ENCODE data around the gene ALAD. TPM values are rescaled to one million over a fixed set of nuclear protein-coding genes. Genes with fewer than 3 reads are reported as not detected.
A peak's percentile ranks its signal among the peaks of the same experiment; 100 is the strongest.

ALAD gene
- total and polyA plus RNA-seq, 2 of the 13 experiments (the other 11 are each of a cell fraction or from before 2014, with no cell fraction given), result 21.8 to 30.1 TPM

DNA sequence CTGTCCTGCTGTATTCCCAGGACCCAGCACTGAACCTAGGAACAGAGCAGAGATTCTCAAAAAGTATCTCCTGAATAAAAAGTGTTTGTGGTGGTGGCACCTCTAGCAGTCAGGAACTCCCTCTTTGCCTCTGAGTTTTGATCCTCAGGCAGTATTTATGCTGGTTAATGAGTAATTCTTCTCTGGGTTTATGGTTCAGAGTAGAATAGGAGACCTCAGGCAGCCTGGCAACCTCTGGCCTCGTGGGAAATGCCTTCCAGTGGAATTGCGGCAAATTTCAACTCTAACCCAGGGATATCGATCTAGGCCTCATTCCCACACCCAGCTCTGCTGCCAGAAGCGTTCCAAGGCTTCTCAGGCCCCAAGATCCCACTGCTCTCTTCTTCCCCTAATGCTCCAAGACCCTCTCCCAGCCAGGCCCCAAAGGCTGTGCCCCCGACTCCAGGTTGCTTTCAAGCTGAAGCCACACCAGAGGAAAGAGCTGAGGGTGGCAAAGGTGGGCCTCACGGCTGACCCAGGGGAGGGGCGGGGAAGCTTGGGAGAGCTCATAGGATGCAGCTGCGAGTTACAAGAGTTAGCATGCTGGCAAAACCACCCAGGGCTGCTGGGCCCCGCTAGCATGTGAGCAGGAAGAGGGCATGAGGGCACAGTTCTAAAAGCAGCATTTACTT lies 13.4 kb downstream of the ALAD start (continued):
- TF ChIP-seq, protein P1, sequence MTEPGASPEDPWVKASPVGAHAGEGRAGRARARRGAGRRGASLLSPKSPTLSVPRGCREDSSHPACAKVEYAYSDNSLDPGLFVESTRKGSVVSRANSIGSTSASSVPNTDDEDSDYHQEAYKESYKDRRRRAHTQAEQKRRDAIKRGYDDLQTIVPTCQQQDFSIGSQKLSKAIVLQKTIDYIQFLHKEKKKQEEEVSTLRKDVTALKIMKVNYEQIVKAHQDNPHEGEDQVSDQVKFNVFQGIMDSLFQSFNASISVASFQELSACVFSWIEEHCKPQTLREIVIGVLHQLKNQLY (CRISPR knock-in tag; IDR thresholded peaks at IDR 0.05), result peak; percentile 36; the same call in 1 of the 2 replicates
- peak; percentile 40; the same call in 1 of the 2 replicates for TF ChIP-seq ZKSCAN1 (IDR thresholded peaks at IDR 0.05; ENCODE audit: low read length)
- TF ChIP-seq, protein P2, sequence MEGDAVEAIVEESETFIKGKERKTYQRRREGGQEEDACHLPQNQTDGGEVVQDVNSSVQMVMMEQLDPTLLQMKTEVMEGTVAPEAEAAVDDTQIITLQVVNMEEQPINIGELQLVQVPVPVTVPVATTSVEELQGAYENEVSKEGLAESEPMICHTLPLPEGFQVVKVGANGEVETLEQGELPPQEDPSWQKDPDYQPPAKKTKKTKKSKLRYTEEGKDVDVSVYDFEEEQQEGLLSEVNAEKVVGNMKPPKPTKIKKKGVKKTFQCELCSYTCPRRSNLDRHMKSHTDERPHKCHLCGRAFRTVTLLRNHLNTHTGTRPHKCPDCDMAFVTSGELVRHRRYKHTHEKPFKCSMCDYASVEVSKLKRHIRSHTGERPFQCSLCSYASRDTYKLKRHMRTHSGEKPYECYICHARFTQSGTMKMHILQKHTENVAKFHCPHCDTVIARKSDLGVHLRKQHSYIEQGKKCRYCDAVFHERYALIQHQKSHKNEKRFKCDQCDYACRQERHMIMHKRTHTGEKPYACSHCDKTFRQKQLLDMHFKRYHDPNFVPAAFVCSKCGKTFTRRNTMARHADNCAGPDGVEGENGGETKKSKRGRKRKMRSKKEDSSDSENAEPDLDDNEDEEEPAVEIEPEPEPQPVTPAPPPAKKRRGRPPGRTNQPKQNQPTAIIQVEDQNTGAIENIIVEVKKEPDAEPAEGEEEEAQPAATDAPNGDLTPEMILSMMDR (CRISPR knock-in tag; IDR thresholded peaks at IDR 0.05), result 0 out of 2 replicates have a peak, but pooled peaks have one; percentile 18
- TF ChIP-seq ZNF788 (CRISPR knock-in tag; IDR thresholded peaks at IDR 0.05; ENCODE audit: borderline replicate concordance), result peak; percentile 77; the same call in 1 of the 2 replicates
- TF ChIP-seq MEIS2 (CRISPR knock-in tag; IDR thresholded peaks at IDR 0.05), result peak; percentile 81
- no peak for TF ChIP-seq FOXP1 (IDR thresholded peaks at IDR 0.05)
- TF ChIP-seq FOXP1 (CRISPR knock-in tag; IDR thresholded peaks at IDR 0.05), result no peak
- peak; percentile 74 for TF ChIP-seq BORCS8-MEF2B (CRISPR knock-in tag; IDR thresholded peaks at IDR 0.05)
- peak; percentile 86 for TF ChIP-seq HNF4A (CRISPR knock-in tag; IDR thresholded peaks at IDR 0.05)
- TF ChIP-seq, protein P3, sequence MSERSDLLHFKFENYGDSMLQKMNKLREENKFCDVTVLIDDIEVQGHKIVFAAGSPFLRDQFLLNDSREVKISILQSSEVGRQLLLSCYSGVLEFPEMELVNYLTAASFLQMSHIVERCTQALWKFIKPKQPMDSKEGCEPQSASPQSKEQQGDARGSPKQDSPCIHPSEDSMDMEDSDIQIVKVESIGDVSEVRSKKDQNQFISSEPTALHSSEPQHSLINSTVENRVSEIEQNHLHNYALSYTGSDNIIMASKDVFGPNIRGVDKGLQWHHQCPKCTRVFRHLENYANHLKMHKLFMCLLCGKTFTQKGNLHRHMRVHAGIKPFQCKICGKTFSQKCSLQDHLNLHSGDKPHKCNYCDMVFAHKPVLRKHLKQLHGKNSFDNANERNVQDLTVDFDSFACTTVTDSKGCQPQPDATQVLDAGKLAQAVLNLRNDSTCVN (CRISPR knock-in tag; IDR thresholded peaks at IDR 0.05; ENCODE audit: borderline replicate concordance), result no peak
- TF ChIP-seq ERF (CRISPR knock-in tag; IDR thresholded peaks at IDR 0.05), result peak; percentile 32; the same call in 1 of the 2 replicates
- 0 out of 2 replicates have a peak, but pooled peaks have one; percentile 21 for TF ChIP-seq ZSCAN29 (CRISPR knock-in tag; conservative IDR thresholded peaks at IDR 0.05)
- TF ChIP-seq ZNF839 (CRISPR knock-in tag; IDR thresholded peaks at IDR 0.05; ENCODE audit: borderline replicate concordance), result no peak
- TF ChIP-seq ZNF292 (CRISPR knock-in tag; IDR thresholded peaks at IDR 0.05; ENCODE audit: borderline replicate concordance, low read depth), result peak; percentile 72
- 0 out of 2 replicates have a peak, but pooled peaks have one; percentile 29 for TF ChIP-seq RAD21 (CRISPR knock-in tag; IDR thresholded peaks at IDR 0.05)
- peak; percentile 74 for TF ChIP-seq CEBPG (CRISPR knock-in tag; IDR thresholded peaks at IDR 0.05)
- no peak for TF ChIP-seq CAMTA2 (CRISPR knock-in tag; IDR thresholded peaks at IDR 0.05; ENCODE audit: borderline replicate concordance)
- TF ChIP-seq SKI (IDR thresholded peaks at IDR 0.05; ENCODE audit: partially characterized antibody), result peak; percentile 48
- TF ChIP-seq, protein P4, sequence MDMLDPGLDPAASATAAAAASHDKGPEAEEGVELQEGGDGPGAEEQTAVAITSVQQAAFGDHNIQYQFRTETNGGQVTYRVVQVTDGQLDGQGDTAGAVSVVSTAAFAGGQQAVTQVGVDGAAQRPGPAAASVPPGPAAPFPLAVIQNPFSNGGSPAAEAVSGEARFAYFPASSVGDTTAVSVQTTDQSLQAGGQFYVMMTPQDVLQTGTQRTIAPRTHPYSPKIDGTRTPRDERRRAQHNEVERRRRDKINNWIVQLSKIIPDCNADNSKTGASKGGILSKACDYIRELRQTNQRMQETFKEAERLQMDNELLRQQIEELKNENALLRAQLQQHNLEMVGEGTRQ (IDR thresholded peaks at IDR 0.05; ENCODE audit: low read depth, low read length), result peak; percentile 18; the same call in 1 of the 2 replicates
- TF ChIP-seq, protein P4 (CRISPR knock-in tag; IDR thresholded peaks at IDR 0.05; ENCODE audit: borderline replicate concordance), result no peak; the same call in 1 of the 2 replicates
- TF ChIP-seq YEATS4 (CRISPR knock-in tag; IDR thresholded peaks at IDR 0.05; ENCODE audit: borderline replicate concordance), result peak; percentile 79; the same call in 1 of the 2 replicates
- peak; percentile 73; the same call in 1 of the 2 replicates for TF ChIP-seq BRD4 (CRISPR knock-in tag; IDR thresholded peaks at IDR 0.05)
- TF ChIP-seq KDM5B (CRISPR knock-in tag; IDR thresholded peaks at IDR 0.05; ENCODE audit: borderline replicate concordance), result peak; percentile 57; the same call in 1 of the 2 replicates
- no peak for TF ChIP-seq TBX3 (IDR thresholded peaks at IDR 0.05; ENCODE audit: borderline replicate concordance)
- peak; percentile 40; the same call in 1 of the 2 replicates for TF ChIP-seq PITX1 (CRISPR knock-in tag; IDR thresholded peaks at IDR 0.05)
- TF ChIP-seq ETV5 (CRISPR knock-in tag; IDR thresholded peaks at IDR 0.05; ENCODE audit: borderline replicate concordance), result peak; percentile 44; the same call in 1 of the 2 replicates

Data from HepG2 (cell line).